CD4-positive, alpha-beta T cell treated with Interleukin-1 beta for 1 hour (primary cell): ENCODE data around the gene ADGRG4.
"Not testable (repeated sequence)": the region's sequence is repeated elsewhere in the genome, so short reads cannot be mapped to it uniquely, and the experiment has no call there.

ENCODE experiments used
- DNase-seq, 2 donors: peaks; one replicate each; pipeline ENCODE4 v3.0.0-alpha.2; 2020 to 2022

The ADGRG4 gene

DNA sequence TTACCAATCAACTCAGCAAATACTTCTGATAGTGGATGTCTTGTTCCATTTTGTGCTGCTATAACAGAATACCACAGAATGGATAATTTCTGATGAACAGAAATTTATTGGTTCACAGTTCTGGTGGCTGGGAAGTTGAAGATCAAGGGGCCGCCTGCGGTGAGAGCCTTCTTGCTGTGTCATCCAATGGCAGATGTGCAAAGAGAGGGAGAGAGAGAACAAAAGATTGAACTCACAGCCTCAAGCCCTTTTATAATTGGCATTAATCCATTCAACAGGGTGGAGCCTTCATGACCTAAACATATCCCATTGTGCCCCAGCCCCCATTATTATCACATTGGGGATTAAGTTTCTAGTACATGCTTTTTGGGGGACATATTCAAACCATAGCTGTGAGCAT lies 86.1 kb downstream of the ADGRG4 start:
- no peak for DNase-seq

DNA sequence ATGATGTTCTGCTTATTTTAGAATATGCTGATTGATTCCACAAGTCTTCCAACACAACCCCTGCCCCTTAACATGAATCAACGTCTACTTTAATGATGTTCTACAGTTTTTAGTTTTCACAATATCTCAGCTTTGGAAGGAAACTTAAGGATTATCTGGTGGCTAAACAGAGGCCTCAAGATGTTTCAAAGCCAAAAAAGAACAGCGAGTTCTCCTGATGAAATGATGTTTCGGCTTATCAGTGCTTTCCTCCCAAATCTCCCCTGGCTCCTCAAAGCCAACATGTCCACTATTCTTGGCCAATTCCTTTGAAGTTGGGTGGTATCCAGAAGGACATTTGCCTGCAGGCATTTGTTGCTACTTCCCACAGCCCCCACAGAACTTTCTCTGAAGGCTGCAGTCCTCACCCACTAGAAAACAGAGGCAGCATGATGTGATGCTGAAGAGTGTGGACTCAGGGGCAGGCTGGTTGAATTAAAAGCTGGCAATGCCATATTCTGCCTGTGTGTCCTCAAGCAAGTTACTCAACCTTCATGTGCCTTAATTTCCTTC lies 87.3 kb downstream of the ADGRG4 start:
- no peak for DNase-seq

DNA sequence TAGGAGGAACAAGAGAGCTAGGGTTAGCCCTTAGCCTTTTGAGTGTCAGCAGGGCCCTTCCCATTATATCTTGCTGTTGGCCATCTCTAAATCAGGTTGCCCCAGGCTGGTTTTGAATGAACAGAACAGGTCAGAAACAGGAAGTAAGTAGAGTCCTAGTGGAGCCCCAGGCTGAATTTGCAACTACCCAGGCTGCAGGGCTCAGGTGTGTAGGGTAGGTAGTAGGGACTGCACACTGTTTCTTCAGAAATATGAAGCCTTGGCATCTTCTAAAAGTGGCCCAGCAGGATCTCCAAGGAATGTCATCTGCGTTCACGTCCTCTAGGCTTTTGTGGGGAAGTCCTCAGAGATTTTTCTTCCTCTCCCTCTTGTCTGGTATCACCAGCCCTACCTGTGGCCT lies 90.2 kb downstream of the ADGRG4 start:
- no peak for DNase-seq

DNA sequence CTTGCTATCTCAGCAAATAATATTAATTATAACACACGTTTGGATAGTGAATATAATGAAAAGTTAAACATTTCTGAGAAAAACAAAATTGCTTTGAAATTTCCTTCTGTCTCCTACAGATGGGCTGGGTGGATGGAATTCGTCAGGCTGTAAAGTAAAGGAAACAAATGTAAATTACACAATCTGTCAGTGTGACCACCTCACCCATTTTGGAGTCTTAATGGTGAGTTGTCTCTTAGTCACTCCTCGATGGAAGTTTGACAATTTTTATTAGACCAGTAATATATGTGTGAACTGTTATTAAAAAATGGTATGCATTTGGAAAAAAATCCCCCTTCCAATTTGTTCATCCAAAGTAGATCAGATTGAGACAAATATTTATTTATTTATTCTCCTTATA lies 94.5 kb downstream of the ADGRG4 start:
- no peak for DNase-seq

DNA sequence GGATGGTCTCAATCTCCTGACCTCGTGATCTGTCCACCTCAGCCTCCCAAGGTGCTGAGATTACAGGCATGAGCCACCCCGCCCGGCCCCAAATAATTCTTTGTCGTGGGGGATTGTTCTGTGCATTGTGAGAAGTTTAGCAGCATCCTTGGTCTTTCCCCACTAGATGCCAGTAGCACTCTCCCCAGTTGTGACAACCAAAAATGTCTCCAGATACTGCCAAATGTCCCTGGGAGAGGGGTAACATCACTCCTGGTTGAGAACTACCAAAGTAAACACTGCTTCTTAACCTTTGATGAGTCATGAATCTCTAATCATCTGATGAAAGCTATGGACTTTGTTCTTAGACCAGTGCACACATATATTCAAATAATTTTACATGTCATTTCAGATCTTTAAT lies 96.2 kb downstream of the ADGRG4 start:
- DNase-seq, result no peak

DNA sequence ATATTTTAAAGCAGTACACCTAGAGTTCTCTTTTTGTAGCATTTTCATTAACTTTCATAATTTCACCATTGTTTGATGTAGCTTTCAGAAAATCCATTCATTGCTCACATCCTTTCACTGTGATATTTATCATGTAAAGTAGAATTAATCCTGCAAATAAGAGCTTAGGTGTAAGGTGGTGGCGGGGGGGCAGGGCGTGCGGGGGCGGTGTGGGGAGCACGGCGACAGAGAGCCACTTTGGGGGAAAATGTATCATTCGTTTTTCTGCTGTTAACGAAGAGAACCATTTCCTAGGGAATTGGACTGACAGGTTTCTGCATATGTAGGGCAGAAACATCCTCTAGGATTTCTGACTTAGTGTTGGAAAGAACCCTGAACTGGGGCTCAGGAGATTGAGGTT lies 104.4 kb downstream of the ADGRG4 start:
- DNase-seq, result no peak

DNA sequence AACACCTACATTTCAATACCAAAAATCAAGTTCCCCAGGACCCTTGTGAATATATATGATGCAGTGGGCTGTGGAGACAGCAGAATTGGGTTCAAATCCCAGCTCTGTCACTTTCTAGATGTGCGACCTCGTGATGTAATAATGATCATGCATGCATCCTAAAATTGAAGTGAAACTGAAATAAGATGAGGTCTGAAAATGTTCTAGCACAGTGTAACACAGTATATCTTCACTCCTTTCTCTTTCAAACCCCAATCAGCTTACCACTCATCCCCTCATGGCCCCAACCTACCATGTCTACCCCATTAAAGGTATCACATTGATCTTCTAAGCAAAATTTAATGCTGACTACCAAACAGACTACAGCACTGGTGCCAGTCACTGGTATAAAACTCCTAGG lies 117.0 kb downstream of the ADGRG4 start:
- DNase-seq, result no peak

DNA sequence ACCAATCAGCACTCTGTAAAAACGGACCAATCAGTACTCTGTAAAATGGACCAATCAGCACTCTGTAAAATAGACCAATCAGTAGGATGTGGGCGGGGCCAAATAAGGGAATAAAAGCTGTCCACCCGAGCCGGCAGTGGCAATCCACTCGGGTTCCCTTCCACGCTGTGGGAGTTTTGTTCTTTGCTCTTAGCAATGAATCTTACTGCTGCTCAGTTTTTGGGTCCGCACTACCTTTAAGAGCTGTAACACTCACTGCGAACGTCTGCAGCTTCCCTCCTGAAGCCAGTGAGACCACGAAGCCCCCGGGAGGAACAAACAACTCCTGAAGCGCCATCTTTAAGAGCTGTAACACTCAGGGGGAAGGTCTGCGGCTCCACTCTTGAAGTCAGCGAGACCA lies 120.6 kb downstream of the ADGRG4 start:
- no peak for DNase-seq

DNA sequence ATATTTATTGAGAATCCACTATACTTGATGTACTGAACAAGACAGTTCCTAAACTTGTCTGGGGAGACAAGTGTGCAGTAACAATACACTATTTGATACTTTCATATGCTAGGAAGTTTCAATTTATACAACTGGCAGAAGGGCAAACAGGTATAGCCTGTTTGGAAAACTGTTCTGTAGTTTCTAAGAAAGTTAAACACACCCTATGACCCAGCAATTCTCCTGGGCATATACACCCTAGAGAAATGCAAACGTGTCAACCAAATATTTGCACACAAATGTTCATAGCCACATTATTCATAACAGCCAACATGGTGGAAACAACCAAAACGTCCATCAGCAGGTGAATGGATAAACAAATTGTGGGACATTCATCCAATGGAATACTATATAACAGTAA lies 123.0 kb downstream of the ADGRG4 start:
- DNase-seq, result no peak

DNA sequence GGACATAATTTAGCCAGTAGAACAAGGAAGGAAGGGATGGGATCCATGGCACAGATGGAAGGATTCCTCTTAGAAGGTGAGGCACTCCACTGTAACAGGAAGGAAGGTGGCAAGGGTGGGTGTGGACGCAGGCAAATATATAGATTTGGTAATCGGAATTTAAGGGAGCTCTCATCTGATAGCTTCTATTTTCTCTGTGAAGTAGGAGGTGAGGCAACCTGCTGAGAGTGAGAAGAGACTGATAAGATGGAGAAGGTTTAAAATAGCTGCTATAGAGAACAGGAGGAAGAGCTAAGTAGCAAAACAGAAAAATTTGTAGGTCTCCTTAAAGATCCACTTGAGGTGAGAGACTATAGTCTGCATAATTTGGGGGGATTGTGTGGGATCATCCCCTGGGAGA lies 125.2 kb downstream of the ADGRG4 start:
- DNase-seq, result no peak

DNA sequence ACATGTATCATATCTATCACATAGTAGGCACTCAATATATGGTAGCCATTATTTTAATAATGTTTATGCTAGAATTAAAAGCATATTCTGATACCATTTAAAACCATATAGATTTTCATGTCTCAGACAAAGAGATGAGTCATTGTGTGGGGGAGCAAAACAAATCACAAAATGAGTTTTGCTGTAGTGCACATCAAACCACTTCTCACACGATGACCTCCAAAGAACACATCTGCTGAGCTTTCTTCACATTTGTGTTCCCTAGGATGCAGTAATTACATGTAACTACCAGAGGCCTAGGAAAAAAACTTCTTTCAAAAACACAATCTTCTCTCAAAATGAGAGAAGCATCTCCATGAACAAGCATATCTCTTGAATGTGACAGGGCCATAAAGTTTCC lies 130.9 kb downstream of the ADGRG4 start:
- no peak for DNase-seq

DNA sequence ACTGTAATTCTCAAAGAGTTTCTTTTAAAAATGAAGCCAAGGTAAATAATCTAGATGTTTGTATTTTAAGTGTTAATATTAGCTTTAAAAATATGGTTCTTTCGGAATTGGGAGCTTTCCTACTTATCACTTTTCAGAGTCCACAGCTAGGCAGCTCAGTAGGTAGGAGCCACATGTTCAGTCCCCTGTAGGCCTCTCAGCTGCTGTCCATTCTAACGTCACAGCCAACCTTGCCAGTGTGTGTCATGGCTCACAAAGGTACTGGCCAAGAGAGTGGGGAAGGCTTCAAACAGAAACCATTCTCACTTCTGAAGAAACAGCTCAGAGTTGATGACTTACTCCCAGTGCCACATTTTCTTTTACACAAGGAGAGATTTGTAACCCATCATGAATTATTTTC lies 137.0 kb downstream of the ADGRG4 start:
- DNase-seq, result no peak

DNA sequence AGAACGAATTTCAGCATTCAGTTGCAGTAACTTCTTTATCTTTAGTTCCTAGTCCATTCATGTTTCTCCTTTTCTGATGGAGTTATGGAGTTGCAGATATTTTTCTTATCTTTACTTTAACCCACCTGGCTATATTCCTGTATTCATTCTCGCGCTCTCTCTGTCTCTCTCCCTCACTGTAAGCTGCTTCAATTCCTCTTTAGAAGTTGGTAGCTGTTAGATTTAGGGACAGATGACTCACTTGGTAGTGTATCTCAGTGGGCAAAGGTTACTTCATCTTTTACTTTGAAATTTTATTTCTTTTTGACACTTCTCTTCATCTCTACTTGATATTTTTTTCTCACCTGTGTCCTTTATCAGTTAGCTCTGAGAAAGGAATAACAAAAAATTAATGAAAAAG lies 137.4 kb downstream of the ADGRG4 start:
- no peak for DNase-seq

DNA sequence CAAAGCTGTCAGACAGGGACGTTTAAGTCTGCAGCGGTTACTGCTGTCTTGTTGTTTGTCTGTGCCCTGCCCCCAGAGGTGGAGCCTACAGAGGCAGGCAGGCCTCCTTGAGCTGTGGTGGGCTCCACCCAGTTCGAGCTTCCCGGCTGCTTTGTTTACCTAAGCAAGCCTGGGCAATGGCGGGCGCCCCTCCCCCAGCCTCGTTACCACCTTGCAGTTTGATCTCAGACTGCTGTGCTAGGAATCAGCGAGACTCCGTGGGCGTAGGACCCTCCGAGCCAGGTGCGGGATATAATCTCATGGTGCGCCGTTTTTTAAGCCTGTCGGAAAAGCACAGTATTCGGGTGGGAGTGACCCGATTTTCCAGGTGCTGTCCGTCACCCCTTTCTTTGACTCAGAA lies 144.9 kb downstream of the ADGRG4 start:
- not testable (repeated sequence) for DNase-seq

DNA sequence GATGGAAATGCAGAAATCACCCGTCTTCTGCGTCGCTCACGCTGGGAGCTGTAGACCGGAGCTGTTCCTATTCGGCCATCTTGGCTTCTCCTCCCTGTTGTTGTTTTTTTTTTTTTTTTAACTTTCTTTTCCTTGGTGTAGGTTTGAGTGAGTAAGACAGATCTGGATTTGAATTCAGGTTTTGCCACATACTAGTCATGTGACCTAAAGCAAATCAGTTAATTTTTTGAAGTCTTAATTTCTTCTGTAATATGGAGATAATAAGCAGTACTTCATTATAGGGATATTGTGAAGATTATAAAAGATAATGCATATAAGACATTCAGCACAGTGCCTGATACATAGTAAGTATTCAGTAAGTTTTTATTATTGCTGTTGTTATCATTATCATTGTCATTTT lies 145.4 kb downstream of the ADGRG4 start:
- DNase-seq, result no peak

DNA sequence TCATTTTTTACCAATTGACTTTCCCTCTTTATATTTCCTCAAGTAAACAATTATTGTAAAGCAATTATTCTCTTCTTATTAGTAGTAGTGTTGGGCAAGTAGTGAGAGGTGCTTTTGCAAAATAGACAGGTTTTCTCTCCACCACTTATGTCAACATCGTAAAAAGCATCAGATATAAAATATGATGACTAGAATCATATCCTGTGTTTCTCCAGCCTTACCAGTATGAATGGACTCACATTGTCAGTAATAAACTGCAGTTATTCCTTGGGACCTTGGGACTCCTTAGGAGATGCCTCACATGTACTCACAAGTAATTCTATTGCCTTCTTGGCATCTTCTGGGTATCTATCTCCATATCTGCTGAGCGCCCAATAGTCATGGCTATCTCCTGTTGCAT lies 146.5 kb downstream of the ADGRG4 start:
- DNase-seq, result no peak

DNA sequence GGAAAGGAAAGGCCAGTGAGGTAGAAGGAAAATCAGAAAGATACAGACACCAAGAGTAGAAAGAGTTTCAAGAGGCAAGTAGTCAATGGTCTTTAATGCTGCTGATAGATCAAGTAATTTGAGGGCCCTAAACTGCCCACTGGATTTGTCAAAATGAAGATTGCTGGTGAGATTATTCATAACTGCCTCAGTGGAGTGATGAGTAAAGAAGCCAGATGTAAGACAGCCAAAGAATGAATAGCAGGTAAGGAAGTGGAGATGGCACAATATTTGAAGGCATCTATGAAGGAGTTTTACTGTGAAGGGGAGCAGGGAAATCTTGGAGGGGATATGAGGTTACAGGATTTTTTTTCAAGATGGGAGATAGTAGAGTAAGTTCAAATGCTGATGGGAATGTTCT lies 147.2 kb downstream of the ADGRG4 start:
- DNase-seq, result no peak

DNA sequence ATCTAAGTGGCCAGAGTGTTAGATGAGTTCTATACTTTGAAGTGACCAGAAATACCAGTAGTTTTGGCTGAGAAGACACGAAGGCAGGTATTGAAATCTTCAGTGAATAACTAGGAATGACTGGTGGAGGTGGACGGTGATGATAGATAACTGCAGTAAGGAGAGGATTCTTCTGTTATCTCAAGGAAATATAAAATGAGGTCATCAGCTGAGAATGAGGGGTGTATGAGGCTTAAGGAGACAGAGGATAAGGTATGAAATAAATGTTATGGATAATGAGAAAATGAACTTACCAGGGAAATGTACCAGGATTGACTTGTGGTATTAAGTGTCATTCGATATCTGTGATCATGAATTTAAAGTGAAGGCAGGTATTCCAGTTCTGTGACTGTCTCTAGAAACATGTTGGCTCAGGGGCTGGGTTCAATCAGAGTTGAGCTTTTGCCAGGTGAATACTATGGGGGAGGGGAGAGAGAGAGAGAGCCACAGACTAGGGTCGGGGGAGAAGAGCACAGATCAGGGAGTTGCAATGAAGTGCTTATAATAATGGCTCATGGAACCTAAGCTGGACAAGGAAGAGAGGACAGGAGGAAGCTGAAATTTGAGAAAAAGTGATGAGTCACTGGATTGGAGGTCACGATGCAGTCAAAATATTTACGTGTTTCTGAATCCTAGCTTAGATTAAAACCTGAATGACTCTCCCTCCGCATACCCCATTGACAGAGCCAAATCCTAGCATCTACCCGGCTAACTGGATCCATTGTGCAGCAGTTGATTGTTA lies 149.5 kb downstream of the ADGRG4 start:
- DNase-seq, result no peak

DNA sequence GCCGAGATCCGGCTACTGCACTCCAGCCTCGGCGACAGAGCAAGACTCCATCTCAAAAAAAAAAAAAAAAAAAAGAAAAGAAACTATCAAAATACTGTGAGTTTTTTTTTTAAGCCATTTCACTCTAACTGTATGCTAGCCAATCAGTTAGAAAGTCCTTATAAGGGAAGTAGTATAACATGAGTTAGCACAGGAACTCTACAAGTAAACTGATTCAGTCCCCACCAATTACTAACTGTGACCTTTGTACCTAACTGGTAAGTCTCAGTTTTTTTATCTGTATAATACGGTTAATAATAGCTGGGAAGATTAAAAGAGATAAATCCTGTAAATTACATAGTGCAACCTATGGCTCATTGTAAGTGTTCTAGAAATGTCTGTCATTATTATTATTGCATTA lies 151.9 kb downstream of the ADGRG4 start:
- DNase-seq, result no peak

DNA sequence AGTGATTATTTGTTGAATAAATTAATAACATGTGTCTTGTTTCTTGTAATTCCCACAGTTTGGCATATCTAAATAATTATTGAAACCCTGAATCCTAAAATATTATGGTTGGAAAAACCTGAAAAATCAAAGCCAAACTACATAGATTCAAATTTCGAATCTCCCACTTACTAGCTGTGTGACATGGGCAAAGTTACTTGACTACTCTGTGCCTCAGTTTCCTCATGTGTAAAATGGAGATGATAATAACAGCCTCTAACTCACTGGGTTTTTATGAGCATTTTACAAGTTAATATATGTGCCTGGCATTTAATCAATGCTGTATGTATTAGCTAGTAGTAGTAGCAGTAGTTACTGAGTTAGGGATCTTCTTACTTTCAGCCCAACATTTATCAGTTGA lies 152.4 kb downstream of the ADGRG4 start:
- DNase-seq, result no peak

DNA sequence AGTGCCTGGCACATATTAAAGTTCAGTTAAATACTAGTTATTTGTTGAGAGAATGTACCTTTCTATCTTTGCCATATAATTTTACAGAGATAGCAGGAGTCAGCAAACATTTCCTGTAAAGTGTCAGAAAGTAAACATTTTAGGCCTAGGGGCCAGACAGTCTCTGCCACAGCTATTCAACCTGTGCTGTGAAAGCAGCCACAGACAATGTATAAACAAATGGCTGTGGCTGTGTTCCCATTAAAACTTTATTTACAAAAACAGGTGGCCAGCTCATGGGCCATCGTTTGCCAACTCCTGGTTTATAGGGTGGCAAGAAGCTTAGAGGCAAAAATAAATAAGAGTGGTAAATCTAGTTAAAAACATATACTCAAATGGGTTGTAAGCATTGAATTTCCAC lies 153.0 kb downstream of the ADGRG4 start:
- DNase-seq, result no peak

DNA sequence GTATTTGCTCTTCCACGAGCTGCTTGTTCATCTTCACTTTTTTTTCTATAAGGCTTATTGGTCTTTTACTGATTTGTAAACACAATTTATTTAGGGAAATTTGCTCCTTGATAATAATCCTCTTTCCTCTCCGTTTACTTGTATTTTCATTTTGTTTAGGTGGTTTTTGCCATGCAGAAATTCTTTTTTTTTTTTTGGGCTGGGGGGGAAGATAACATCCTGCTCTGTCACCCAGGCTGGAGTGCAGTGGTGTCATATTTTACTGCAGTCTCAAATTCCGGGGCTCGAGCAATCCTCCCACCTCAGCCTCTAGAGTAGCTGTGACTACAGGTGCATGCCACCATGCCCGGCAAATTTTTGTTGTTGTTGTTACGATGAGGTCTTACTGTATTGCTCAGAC lies 155.4 kb downstream of the ADGRG4 start:
- no peak for DNase-seq

DNA sequence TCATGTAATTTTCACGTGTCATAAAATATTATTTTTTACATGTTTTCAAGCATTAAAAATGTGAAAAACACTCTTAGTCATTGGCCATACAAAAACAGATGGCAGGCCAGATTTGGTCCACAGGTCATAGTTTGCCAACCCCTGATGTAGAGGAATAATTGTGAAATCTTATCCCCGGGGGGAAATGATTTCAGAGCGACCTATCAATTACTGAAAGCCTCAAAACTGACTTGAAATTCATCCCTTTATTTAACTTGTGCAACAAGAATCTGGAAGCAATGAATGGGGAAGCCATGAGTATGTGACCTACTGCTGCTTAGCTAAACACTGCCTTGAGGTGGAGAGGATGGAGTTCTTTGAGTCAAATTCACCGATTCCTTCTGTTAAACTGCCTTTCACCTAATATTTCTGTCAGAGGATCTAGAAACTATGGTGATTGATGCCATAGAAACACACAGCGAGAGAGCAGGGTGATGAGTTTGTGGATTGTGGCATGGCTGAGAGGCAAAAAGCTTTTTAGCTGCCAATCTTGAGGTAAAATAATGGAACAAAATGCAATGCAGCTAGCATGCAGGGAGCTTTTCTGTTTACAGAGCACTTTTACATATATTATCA lies 156.6 kb downstream of the ADGRG4 start:
- DNase-seq, result no peak

DNA sequence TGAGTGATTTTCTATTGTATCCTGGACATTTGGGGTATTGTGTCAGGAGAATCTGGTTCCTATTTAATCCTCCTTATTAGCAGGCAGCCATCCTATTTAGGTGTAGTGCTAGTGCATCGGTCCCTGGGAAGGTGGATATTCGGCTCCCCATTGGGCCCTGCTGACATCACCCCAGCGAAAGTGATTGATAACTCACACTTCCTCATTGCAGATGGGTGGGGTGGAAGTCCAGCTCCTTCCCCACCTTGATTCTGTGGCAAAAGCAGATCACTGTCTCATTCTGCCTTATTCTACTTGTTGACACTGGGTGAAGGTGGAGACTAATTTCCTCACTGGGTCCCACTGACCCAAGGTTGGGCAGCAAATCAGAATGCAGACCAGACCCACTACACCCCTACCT lies 163.8 kb downstream of the ADGRG4 start:
- DNase-seq, result no peak
